Measurements from ENCODE around the gene TCTN1. TPM values are rescaled to one million over a fixed set of nuclear protein-coding genes. Genes with fewer than 3 reads are reported as not detected.
"Not testable (repeated sequence)": the region's sequence is repeated elsewhere in the genome, so short reads cannot be mapped to it uniquely, and the experiment has no call there.

TCTN1 gene
- total RNA-seq, 6 experiments from 2014 or later = 24.2 to 30.3 (median 25.6) TPM

- H3K9me3 Mint-ChIP-seq = peaks cover 25% of the 10 kb centered on the region
- no peak overlapping the region for H3K4me3 Mint-ChIP-seq
- H3K36me3 Mint-ChIP-seq (ENCODE audit: low read depth) = peaks cover 25% of the 10 kb centered on the region
- peaks cover 36% of the 10 kb centered on the region for H3K4me1 Mint-ChIP-seq (ENCODE audit: low read depth)
- no peak for TF ChIP-seq CTCF (IDR thresholded peaks at IDR 0.05)
- H3K27ac Mint-ChIP-seq = no peak overlapping the region
- no peak for DNase-seq
- no peaks in the 10 kb centered on the region for H3K27me3 Mint-ChIP-seq (ENCODE audit: insufficient read depth)
Observed at GRCh38 chr12:110568752-110569151, 45.2 kb upstream of the TCTN1 start.

- Mint-ChIP-seq H3K36me3 (ENCODE audit: low read depth) (peaks cover 25% of the 10 kb centered on the region), H3K4me1 (ENCODE audit: low read depth) (peaks cover 28% of the 10 kb centered on the region), H3K9me3 (peaks cover 25% of the 10 kb centered on the region)
- H3K27me3 Mint-ChIP-seq (ENCODE audit: insufficient read depth); H3K27ac Mint-ChIP-seq; DNase-seq; H3K4me3 Mint-ChIP-seq: not testable (repeated sequence)
Observed at GRCh38 chr12:110569838-110570237, 44.1 kb upstream of the TCTN1 start.

- H3K27ac Mint-ChIP-seq; H3K27me3 Mint-ChIP-seq (ENCODE audit: insufficient read depth); DNase-seq; H3K4me3 Mint-ChIP-seq: not testable (repeated sequence)
- peaks cover 25% of the 10 kb centered on the region for H3K9me3 Mint-ChIP-seq
- H3K4me1 Mint-ChIP-seq (ENCODE audit: low read depth) = peaks cover 20% of the 10 kb centered on the region
- peaks cover 25% of the 10 kb centered on the region for H3K36me3 Mint-ChIP-seq (ENCODE audit: low read depth)
Observed at GRCh38 chr12:110570798-110571197, 43.1 kb upstream of the TCTN1 start.

- Mint-ChIP-seq H3K27ac (no peak overlapping the region), H3K36me3 (ENCODE audit: low read depth) (peaks cover 25% of the 10 kb centered on the region), H3K27me3 (ENCODE audit: insufficient read depth) (0 out of 2 replicates have a peak, but pooled peaks cover 2% of the 10 kb centered on the region), H3K4me3 (no peak overlapping the region), H3K4me1 (ENCODE audit: low read depth) (peaks cover 28% of the 10 kb centered on the region), H3K9me3 (peaks cover 25% of the 10 kb centered on the region)
- no peak for TF ChIP-seq CTCF (IDR thresholded peaks at IDR 0.05)
- DNase-seq = no peak
Observed at GRCh38 chr12:110574044-110574443, 39.9 kb upstream of the TCTN1 start.

GRCh38 chr12:110574717-110575230 lies 39.2 kb upstream of the TCTN1 start:
- Mint-ChIP-seq H3K36me3 (ENCODE audit: low read depth) (peaks cover 20% of the 10 kb centered on the region), H3K4me1 (ENCODE audit: low read depth) (peaks cover 33% of the 10 kb centered on the region), H3K9me3 (peaks cover 19% of the 10 kb centered on the region)
- H3K4me3 Mint-ChIP-seq; H3K27ac Mint-ChIP-seq; H3K27me3 Mint-ChIP-seq (ENCODE audit: insufficient read depth); DNase-seq: not testable (repeated sequence)

GRCh38 chr12:110575326-110575725 lies 38.6 kb upstream of the TCTN1 start:
- peaks cover 17% of the 10 kb centered on the region for H3K9me3 Mint-ChIP-seq
- peaks cover 33% of the 10 kb centered on the region for H3K4me1 Mint-ChIP-seq (ENCODE audit: low read depth)
- H3K4me3 Mint-ChIP-seq = no peak overlapping the region
- no peak for TF ChIP-seq CTCF (IDR thresholded peaks at IDR 0.05)
- no peak overlapping the region for H3K27ac Mint-ChIP-seq
- 0 out of 2 replicates have a peak, but pooled peaks cover 2% of the 10 kb centered on the region for H3K27me3 Mint-ChIP-seq (ENCODE audit: insufficient read depth)
- peaks cover 17% of the 10 kb centered on the region for H3K36me3 Mint-ChIP-seq (ENCODE audit: low read depth)
- DNase-seq = no peak

GRCh38 chr12:110576504-110576903 lies 37.4 kb upstream of the TCTN1 start:
- Mint-ChIP-seq H3K36me3 (ENCODE audit: low read depth) (peaks cover 15% of the 10 kb centered on the region), H3K27ac (peak overlapping the region; percentile 12; the same call in 1 of the 2 replicates), H3K4me1 (ENCODE audit: low read depth) (peaks cover 37% of the 10 kb centered on the region), H3K4me3 (no peak overlapping the region), H3K9me3 (peaks cover 10% of the 10 kb centered on the region), H3K27me3 (ENCODE audit: insufficient read depth) (0 out of 2 replicates have a peak, but pooled peaks cover 2% of the 10 kb centered on the region)
- TF ChIP-seq CTCF (IDR thresholded peaks at IDR 0.05) = no peak
- DNase-seq = no peak
